Measurements from ENCODE around the gene CACNA1B.

CACNA1B gene

DNA sequence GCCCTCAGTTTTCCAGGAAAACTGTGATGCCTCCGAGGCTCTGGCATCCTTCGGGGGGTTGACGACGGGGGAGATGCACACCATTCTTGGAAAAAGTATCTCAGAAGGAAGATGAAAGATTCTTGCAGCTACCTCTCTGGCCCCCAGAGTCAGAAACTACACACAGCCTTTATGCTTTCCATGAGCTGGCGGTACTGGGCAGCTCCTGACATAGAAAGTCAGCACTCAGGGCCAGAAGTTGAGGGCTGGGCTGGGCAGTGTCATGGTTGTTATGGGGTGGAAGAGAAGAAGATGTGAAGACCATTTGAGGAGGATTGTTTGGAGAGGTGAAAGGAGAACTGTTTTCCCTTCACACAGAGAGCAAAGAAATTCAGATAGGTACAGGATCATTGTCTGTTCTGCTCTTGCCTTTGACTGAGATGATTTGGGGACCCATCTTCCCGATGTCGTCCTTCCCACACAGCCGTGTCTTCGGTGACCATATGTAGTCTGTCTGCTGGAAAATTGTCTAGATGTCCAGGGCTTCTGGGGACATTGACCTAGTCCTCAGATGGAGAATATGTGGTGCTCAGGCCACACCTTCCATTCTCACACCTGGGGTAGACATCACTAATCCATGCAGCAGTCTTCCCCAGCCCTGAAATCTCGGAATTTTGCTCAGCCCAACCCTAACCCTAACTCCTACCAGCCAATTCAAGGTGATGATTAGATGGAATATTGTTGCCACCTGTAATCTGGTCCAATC lies 237.1 kb downstream of the CACNA1B start:
- H3K79me1 ChIP-seq (replicated peaks; ENCODE audit: low read length, poor library complexity, severe bottlenecking) = no peaks in the 10 kb centered on the region
- H3K4me1 ChIP-seq (ENCODE audit: control insufficient read depth, insufficient read depth, low read depth, low read length) = no peaks in the 10 kb centered on the region
- H2AK5ac ChIP-seq (ENCODE audit: low read length, severe bottlenecking) = no peak overlapping the region
- no peak overlapping the region for H3K23ac ChIP-seq (ENCODE audit: low read length in 2 of 2)
- H2BK5ac ChIP-seq (ENCODE audit: low read depth, low read length, poor library complexity, severe bottlenecking) = no peak overlapping the region
- H3K27me3 ChIP-seq (ENCODE audit: control insufficient read depth in 1 of 2, insufficient read depth in 1 of 2, low read length in 2 of 2) = peaks cover 0 to 11% of the 10 kb centered on the region in 2 experiments
- no peak overlapping the region for H3K4me2 ChIP-seq (ENCODE audit: low read length, poor library complexity, severe bottlenecking)
- no peak overlapping the region for H3K14ac ChIP-seq (ENCODE audit: low read length in 2 of 2)
- H4K91ac ChIP-seq (ENCODE audit: low read length) = no peak overlapping the region
- no peak overlapping the region for H4K8ac ChIP-seq (ENCODE audit: low read length)
- H2BK15ac ChIP-seq (ENCODE audit: low read depth, poor library complexity, severe bottlenecking) = no peak overlapping the region
- no peak for DNase-seq
- no peak overlapping the region for H2AFZ ChIP-seq (ENCODE audit: low read depth, low read length)
- H3K9me3 ChIP-seq (ENCODE audit: control insufficient read depth, low read length) = no peaks in the 10 kb centered on the region
- no peak overlapping the region for H2BK120ac ChIP-seq (ENCODE audit: low read depth, low read length)
- H3K4ac ChIP-seq (ENCODE audit: low read depth in 1 of 2, low read length in 2 of 2) = no peak overlapping the region
- H2BK12ac ChIP-seq (ENCODE audit: low read length in 2 of 2) = no peak overlapping the region
- H3K27ac ChIP-seq (ENCODE audit: low read length, poor library complexity, severe bottlenecking) = no peak overlapping the region
- no peak overlapping the region for H3K9ac ChIP-seq (ENCODE audit: low read length)
- 84% methylated on average over 9 of the region's 10 CpGs for WGBS
- no peak overlapping the region for H3K4me3 ChIP-seq (ENCODE audit: insufficient read depth in 1 of 2, low read depth in 1 of 2, low read length in 2 of 2)
- H3K18ac ChIP-seq (ENCODE audit: low read depth in 1 of 2, low read length in 2 of 2) = no peak overlapping the region
- H3K36me3 ChIP-seq (ENCODE audit: control insufficient read depth in 1 of 2, insufficient read depth in 2 of 2, low read depth in 1 of 2, low read length in 2 of 2) = no peaks in the 10 kb centered on the region

GRCh38 chr9:138115506-138115905 lies 237.9 kb downstream of the CACNA1B start:
- no peaks in the 10 kb centered on the region for H3K4me1 ChIP-seq (ENCODE audit: control insufficient read depth, insufficient read depth, low read depth, low read length)

DNA sequence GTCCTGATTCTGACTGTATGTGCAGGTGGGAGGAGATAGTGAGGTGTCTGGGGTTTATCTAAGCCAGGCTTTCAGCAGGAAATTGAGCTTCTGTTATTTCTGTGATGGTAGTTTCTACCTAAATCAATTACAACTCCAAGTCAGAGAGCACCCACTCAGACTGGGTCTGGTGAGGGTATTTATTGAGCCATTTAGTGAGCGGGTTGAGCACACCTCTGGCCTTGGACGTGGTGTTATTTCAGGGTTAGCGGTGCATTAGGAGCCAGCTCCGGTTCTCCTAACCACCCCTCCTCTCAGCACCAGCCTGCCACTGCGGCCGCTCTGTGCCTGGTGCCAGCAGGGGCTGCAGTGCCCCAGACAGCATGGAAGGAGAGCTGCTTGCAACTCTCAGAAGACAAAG lies 238.9 kb downstream of the CACNA1B start:
- no peak overlapping the region for H2BK5ac ChIP-seq (ENCODE audit: low read depth, low read length, poor library complexity, severe bottlenecking)
- H2BK120ac ChIP-seq (ENCODE audit: low read depth, low read length) = no peak overlapping the region
- H3K4me3 ChIP-seq (ENCODE audit: insufficient read depth in 1 of 2, low read depth in 1 of 2, low read length in 2 of 2) = no peak overlapping the region
- H3K23ac ChIP-seq (ENCODE audit: low read length in 2 of 2) = no peak overlapping the region
- DNase-seq = no peak
- no peak overlapping the region for H2BK12ac ChIP-seq (ENCODE audit: low read length in 2 of 2)
- no peak overlapping the region for H2AK5ac ChIP-seq (ENCODE audit: low read length, severe bottlenecking)
- H4K91ac ChIP-seq (ENCODE audit: low read length) = no peak overlapping the region
- no peak overlapping the region for H3K9ac ChIP-seq (ENCODE audit: low read length)
- no peaks in the 10 kb centered on the region for H3K79me1 ChIP-seq (replicated peaks; ENCODE audit: low read length, poor library complexity, severe bottlenecking)
- H3K27me3 ChIP-seq (ENCODE audit: control insufficient read depth in 1 of 2, insufficient read depth in 1 of 2, low read length in 2 of 2) = peaks cover 0 to 11% of the 10 kb centered on the region in 2 experiments
- no peak overlapping the region for H3K4ac ChIP-seq (ENCODE audit: low read depth in 1 of 2, low read length in 2 of 2)
- H3K18ac ChIP-seq (ENCODE audit: low read depth in 1 of 2, low read length in 2 of 2) = no peak overlapping the region
- H3K9me3 ChIP-seq (ENCODE audit: control insufficient read depth, low read length) = no peaks in the 10 kb centered on the region
- H3K27ac ChIP-seq (ENCODE audit: low read length, poor library complexity, severe bottlenecking) = no peak overlapping the region
- H4K8ac ChIP-seq (ENCODE audit: low read length) = no peak overlapping the region
- no peaks in the 10 kb centered on the region for H3K4me1 ChIP-seq (ENCODE audit: control insufficient read depth, insufficient read depth, low read depth, low read length)
- no peak overlapping the region for H3K4me2 ChIP-seq (ENCODE audit: low read length, poor library complexity, severe bottlenecking)
- H3K36me3 ChIP-seq (ENCODE audit: control insufficient read depth in 1 of 2, insufficient read depth in 2 of 2, low read depth in 1 of 2, low read length in 2 of 2) = no peaks in the 10 kb centered on the region
- no peak overlapping the region for H2AFZ ChIP-seq (ENCODE audit: low read depth, low read length)
- H3K14ac ChIP-seq (ENCODE audit: low read length in 2 of 2) = no peak overlapping the region
- H2BK15ac ChIP-seq (ENCODE audit: low read depth, poor library complexity, severe bottlenecking) = no peak overlapping the region
- WGBS = 87% methylated on average over 6 of the region's 6 CpGs

More at GRCh38 chr9:138115506-138115905, 237.9 kb downstream of the CACNA1B start:
- Histone ChIP-seq H3K18ac (ENCODE audit: low read depth in 1 of 2, low read length in 2 of 2) (no peak overlapping the region), H2AFZ (ENCODE audit: low read depth, low read length) (no peak overlapping the region), H2BK15ac (ENCODE audit: low read depth, poor library complexity, severe bottlenecking) (no peak overlapping the region), H2BK12ac (ENCODE audit: low read length in 2 of 2) (no peak overlapping the region), H4K91ac (ENCODE audit: low read length) (no peak overlapping the region), H3K36me3 (ENCODE audit: control insufficient read depth in 1 of 2, insufficient read depth in 2 of 2, low read depth in 1 of 2, low read length in 2 of 2) (no peaks in the 10 kb centered on the region), H3K27me3 (ENCODE audit: control insufficient read depth in 1 of 2, insufficient read depth in 1 of 2, low read length in 2 of 2) (peaks cover 0 to 11% of the 10 kb centered on the region in 2 experiments), H2AK5ac (ENCODE audit: low read length, severe bottlenecking) (no peak overlapping the region), H3K79me1 (replicated peaks; ENCODE audit: low read length, poor library complexity, severe bottlenecking) (no peaks in the 10 kb centered on the region), H2BK5ac (ENCODE audit: low read depth, low read length, poor library complexity, severe bottlenecking) (no peak overlapping the region), H3K9ac (ENCODE audit: low read length) (no peak overlapping the region), H3K4me3 (ENCODE audit: insufficient read depth in 1 of 2, low read depth in 1 of 2, low read length in 2 of 2) (no peak overlapping the region), H3K9me3 (ENCODE audit: control insufficient read depth, low read length) (no peaks in the 10 kb centered on the region), H3K23ac (ENCODE audit: low read length in 2 of 2) (no peak overlapping the region), H3K4me2 (ENCODE audit: low read length, poor library complexity, severe bottlenecking) (no peak overlapping the region), H2BK120ac (ENCODE audit: low read depth, low read length) (no peak overlapping the region), H3K14ac (ENCODE audit: low read length in 2 of 2) (no peak overlapping the region), H3K4ac (ENCODE audit: low read depth in 1 of 2, low read length in 2 of 2) (no peak overlapping the region), H4K8ac (ENCODE audit: low read length) (no peak overlapping the region), H3K27ac (ENCODE audit: low read length, poor library complexity, severe bottlenecking) (no peak overlapping the region)
- no peak for DNase-seq
- WGBS = 77% methylated on average over 7 of the region's 7 CpGs

GRCh38 chr9:138117101-138117750 lies 239.6 kb downstream of the CACNA1B start:
- H4K8ac ChIP-seq (ENCODE audit: low read length) = no peak overlapping the region
- H3K4me2 ChIP-seq (ENCODE audit: low read length, poor library complexity, severe bottlenecking) = no peak overlapping the region
- H3K4me3 ChIP-seq (ENCODE audit: insufficient read depth in 1 of 2, low read depth in 1 of 2, low read length in 2 of 2) = no peak overlapping the region
- H3K27me3 ChIP-seq (ENCODE audit: control insufficient read depth in 1 of 2, insufficient read depth in 1 of 2, low read length in 2 of 2) = peaks cover 0 to 11% of the 10 kb centered on the region in 2 experiments
- H3K23ac ChIP-seq (ENCODE audit: low read length in 2 of 2) = no peak overlapping the region
- H2AK5ac ChIP-seq (ENCODE audit: low read length, severe bottlenecking) = no peak overlapping the region
- 83% methylated on average over 14 of the region's 14 CpGs for WGBS
- no peak overlapping the region for H2BK120ac ChIP-seq (ENCODE audit: low read depth, low read length)
- H3K36me3 ChIP-seq (ENCODE audit: control insufficient read depth in 1 of 2, insufficient read depth in 2 of 2, low read depth in 1 of 2, low read length in 2 of 2) = peaks cover 0 to 3% of the 10 kb centered on the region in 2 experiments
- H2BK15ac ChIP-seq (ENCODE audit: low read depth, poor library complexity, severe bottlenecking) = no peak overlapping the region
- H3K79me1 ChIP-seq (replicated peaks; ENCODE audit: low read length, poor library complexity, severe bottlenecking) = no peaks in the 10 kb centered on the region
- H3K18ac ChIP-seq (ENCODE audit: low read depth in 1 of 2, low read length in 2 of 2) = no peak overlapping the region
- H3K9ac ChIP-seq (ENCODE audit: low read length) = no peak overlapping the region
- H3K14ac ChIP-seq (ENCODE audit: low read length in 2 of 2) = no peak overlapping the region
- no peak for DNase-seq
- no peaks in the 10 kb centered on the region for H3K4me1 ChIP-seq (ENCODE audit: control insufficient read depth, insufficient read depth, low read depth, low read length)
- no peak overlapping the region for H2AFZ ChIP-seq (ENCODE audit: low read depth, low read length)
- H2BK5ac ChIP-seq (ENCODE audit: low read depth, low read length, poor library complexity, severe bottlenecking) = no peak overlapping the region
- H3K4ac ChIP-seq (ENCODE audit: low read depth in 1 of 2, low read length in 2 of 2) = no peak overlapping the region
- H3K9me3 ChIP-seq (ENCODE audit: control insufficient read depth, low read length) = no peaks in the 10 kb centered on the region
- no peak overlapping the region for H4K91ac ChIP-seq (ENCODE audit: low read length)
- no peak overlapping the region for H2BK12ac ChIP-seq (ENCODE audit: low read length in 2 of 2)
- no peak overlapping the region for H3K27ac ChIP-seq (ENCODE audit: low read length, poor library complexity, severe bottlenecking)
